Right hindlimb (tissue), 1 donor: ENCODE data around the gene ZNF594.
A peak's percentile ranks its signal among the peaks of the same experiment; 100 is the strongest.
"Not testable (repeated sequence)": the region's sequence is repeated elsewhere in the genome, so short reads cannot be mapped to it uniquely, and the experiment has no call there.

Experiments
- DNase-seq: peaks from one replicate; pipeline ENCODE4 v3.0.0-alpha.2; 2018

ZNF594 gene

DNA sequence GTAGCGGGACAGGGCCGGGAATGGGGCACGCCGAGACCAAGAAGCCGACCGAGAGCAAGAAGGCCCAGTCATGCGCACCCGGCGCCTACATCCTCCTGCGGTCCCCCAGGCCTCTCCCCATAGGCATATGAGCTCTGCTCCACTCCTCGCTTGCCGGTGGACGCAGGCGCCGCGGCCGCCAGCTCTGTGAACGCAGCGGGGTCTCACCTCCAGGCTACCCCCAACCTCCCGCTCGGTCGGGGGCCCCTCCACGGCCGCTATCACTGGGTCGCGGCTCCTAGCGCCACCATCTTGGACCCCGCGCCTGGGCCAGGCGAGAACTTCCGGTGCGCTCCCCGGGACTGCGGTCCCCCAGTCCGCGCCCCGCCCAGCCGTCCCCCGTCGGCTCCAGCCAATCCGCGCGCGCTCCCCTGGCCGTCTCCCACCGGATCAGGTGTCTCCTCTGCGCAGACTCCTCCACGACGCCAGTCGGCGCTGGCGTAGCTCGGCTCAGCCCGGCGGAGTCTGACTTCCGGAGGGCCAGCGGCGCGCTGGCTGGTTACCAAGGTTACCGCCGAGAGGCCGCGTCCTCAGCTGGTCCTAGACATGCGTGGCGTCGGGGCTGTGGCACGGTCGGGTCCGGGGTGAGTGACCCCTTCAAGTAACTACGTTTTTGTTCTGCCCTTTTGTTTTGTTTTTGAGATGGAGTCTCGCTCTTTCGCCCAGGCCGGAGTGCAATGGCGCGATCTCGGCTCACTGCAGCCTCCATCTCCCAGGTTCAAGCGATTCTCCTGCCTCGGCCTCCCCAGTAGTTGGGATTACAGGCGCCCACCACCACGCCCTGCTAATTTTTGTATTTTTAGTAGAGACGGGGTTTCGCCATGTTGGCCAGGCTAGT, at the start of gene ZNF594:
TSS of gene ZNF594 (minus strand) at position 328 of the 877 bp plus-strand sequence. CDS start 7,612 bp downstream, outside the sequence.
- DNase-seq: peak; percentile 98

DNA sequence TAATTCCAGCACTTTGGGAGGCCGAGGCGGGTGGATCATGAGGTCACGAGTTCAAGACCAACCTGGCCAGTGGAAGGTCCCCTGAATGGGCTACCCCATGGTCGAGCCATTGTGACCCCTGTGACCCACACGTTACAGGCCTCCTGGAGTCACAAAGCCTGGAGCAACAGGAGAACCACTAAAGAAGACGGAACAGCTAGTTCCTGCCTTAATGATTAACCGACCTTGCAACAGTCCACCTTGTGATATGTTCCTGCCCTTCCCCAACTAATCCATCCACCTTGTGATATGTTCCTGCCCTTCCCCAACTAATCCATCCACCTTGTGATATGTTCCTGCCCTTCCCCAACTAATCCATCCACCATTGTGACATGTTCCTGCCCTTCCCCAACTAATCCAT, 48.1 kb upstream of the ZNF594 start:
- not testable (repeated sequence) for DNase-seq

DNA sequence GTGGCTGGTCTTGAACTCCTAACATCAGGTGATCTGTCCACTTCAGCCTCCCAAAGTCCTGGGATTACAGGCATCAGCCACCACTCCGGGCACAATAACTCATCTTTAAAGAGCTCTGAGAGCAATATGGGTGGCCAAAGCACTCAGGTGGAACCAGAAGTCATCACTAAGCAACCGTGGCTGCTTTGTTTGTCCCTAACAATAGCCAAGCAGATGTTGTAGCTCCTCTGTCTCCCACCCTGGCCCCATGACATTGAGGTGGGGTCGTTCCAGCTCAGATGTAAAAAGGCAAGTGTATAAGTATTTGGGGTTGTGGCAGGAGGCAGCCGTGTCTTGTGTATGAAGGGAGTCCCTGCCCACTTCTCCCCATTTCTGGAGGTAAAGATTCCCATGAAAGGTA, 46.7 kb upstream of the ZNF594 start:
- DNase-seq: no peak

DNA sequence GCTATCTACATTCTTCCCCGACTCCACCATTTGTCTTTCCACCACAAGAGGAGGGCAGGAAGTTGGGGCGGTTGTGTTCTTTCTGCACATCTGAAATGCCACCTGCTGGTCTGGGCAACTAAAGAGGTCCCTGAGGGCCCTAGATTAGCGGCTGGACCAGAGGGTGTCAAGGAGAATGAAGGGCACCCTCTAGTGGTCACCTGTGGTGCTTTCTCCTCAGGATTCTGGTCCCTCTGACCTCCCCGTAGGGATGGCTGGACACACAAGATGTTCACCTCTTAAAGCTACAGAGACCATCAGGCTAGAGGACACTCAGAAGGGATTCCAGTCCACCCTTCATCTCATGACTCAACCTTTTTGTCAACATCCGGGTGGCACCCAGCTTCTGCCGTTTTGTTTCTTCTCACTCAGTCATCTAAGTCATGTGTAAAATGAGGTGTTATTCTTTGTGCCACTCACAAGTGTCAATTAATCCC, 45.9 kb upstream of the ZNF594 start:
- DNase-seq: no peak

DNA sequence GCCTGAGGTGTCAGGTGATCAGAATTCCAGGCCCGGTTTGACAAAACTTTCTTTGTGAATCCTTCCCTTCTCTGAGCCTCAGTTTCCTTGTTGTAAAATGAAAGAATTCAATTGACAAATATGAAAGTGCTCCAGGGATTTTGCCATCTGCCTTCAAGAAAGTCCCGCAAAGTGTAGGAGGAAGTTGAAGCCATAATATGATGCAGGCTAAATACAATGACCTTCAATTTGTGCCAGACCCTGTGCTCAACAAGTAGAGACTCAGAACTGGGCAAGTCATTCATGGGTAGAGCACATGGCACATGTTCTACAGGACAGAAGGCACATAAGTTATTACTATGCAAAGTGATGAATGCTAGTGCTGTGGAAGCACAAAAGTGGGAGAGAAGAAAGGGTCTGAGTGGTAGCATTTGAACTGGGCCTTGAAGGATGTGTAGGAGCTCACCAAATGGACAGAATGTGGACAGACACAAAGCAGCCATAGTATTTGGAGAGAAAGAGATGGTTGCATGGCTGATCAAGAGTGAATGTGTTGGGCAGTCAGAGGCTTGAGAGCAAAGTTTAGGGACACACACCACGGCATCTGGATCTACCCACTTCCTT, 45.4 kb upstream of the ZNF594 start:
- no peak for DNase-seq

DNA sequence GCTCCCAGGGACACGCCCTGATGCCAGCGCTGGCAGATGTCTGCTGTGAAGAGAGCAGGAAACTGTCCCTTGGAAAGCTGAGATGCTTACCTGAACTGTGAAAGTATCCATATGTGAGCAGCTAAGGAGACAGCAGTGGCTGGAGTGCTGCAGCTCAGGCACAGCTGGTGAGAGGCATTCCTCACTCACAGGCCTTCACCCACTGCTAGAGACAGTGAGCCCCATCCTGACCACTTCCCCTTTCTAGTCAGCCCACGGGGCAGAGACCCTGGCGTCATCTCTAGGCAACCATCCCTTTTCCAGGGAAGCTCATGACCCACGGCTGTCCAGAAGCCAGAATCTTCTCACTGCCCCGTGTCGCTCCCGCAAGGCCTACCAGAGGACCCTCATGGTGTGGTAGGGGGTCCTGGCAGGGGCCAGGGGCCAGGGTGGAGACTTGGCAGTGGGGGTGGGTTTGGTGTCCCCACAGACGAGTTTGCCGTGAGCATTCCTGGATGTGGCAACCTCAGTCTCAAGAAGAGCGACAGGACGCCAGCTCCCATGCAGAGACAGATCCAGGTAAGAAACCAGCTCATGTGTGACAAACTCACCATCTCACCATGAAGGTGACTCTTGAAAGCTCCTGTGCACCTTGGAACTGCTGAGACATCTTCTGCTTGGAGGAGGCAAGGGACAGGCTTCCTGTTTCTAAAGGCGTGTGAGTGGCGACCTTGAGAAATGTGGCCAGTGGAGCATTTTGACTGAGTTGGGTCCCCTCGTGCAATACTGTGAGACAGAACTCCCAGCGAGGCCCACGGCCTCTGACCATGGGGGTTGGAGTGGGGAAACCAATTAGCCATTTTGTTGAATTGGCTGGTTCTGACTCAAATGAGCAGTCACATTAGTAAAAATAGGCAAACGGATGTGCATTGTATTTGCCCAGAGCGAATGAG, 43.2 kb upstream of the ZNF594 start, which contains the start of gene SCIMP:
TSS of gene SCIMP (minus strand) at position 216 of the 932 bp plus-strand sequence. CDS start at position 111, 105 bp downstream.
- no peak for DNase-seq

DNA sequence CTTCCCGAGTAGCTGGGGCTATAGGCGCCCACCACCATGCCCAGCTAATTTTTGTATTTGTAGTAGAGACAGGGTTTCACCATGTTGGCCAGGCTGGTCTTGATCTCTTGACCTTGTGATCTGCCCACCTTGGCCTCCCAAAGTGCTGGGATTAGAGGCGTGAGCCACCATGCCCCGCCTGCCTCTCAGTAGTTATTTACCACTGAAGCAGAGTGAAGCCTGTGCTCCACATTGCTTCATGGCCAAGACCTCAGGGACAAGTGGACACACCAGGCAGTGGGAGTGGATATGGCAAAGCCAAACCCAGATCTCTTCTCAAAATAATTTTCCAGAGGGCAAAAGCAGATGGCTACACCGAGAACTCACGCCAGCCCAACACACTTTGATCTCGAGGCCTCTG, 41.8 kb upstream of the ZNF594 start:
- not testable (repeated sequence) for DNase-seq

DNA sequence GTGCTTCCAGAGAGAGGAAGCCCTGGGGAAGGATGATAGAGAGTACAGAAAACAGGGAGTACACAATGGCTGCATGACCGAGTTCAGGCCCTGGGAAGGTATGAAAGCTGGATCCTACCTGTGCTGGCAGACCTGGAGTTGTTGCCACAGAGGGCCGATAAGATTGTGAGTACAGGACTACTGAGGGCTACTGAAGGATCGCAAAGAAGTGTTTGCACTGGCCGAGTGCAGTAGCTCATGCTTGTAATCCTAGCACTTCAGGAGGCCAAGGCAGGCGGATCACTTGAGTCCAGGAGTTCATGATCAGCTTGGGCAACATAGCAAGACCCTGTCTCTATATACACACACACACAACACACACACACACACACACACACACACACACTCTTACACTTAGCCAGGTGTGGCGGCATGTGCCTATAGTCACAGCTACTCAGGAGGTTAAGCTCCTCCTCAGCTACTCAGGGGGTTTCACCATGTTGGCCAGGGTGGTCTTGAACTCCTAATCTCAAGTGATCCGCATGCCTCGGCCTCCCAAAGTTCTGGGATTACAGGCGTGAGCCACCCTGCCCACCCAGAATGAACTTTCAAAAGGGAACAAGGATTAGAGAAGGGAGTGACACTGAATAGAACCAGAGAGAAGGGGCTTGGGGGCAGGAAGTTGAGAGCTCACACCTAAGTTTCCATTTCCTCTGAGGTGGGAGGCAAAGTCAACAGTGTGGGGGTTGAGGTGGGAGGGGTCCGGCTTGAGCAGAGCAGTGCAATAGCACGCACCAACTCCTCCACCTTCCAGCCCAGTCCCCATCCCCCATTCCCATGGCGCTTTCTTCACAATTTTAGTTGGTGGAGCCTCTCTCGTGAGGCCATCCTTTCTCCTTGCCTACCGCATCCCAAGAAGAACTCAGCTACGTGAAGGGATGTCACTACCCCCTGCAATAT, 35.5 kb upstream of the ZNF594 start:
- DNase-seq: no peak

DNA sequence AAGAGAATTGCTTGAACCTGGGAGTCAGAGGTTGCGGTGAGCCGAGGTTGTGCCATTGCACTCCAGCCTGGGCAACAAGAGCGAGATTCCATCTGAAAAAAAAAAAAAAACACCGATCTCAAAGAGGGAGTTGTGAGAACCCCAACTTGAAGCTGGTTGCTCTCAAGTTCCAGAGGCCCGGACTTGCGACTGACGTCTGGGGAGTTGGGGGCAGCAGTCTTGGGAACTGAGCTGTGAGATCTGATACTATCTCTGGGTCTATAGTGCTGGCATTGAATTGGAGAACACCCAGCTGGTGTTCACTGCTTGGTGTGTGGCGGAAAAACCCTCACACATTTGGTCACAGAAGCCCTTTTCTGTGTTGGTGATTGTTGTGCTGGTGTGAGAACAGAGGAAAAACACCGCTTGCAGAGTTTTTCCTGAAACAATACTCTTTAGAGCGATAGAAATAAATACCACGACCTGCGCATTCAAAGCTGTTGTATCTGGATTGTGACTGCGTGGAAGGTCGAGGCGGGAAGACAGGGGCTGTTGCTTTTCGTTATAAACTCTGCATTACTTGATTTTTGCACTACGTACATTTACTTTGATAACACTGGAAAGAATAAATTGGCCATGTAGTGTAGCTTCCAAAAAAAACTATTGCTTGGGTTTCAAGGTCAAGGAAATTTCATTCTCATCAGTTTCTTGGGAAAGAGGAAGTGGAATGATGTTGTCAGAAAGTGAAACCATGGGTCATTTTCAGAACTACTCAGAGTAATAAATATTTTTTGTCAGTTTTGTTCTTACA, 34.2 kb upstream of the ZNF594 start:
- no peak for DNase-seq

DNA sequence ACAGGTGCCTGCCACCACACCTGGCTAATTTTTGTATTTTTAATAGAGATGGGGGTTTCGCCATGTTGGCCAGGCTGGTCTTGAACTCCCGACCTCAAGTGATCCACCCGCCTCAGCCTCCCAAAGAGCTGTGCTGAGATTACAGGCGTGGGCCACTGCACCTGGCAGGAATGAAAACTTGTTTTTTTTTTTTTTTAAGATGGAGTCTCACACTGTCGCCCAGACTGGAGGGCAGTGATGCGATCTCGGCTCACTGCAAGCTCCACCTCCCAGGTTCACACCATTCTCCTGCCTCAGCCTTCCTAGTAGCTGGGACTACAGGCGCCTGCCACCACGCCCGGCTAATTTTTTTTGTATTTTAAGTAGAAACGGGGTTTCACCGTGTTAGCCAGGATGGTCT, 30.2 kb upstream of the ZNF594 start:
- DNase-seq: not testable (repeated sequence)

DNA sequence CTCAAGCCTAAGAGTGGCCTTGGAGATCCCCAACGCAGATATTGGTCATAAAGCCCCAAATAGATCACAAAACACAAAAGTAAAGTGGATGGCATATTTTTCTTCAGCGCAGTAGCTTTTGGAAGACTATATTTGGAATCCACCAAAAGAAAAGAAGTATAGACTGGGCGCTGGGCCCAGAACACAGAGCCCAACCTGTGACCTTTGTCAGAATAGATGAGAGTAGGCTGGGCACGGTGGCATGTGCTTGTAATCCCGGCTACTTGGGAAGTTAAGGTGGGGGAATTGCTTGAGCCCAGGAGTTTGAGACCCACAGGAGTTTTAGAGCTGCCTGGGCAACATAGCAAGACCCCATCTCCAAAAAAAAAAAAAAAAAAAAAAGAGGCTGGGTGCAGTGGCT, 28.4 kb upstream of the ZNF594 start:
- no peak for DNase-seq

DNA sequence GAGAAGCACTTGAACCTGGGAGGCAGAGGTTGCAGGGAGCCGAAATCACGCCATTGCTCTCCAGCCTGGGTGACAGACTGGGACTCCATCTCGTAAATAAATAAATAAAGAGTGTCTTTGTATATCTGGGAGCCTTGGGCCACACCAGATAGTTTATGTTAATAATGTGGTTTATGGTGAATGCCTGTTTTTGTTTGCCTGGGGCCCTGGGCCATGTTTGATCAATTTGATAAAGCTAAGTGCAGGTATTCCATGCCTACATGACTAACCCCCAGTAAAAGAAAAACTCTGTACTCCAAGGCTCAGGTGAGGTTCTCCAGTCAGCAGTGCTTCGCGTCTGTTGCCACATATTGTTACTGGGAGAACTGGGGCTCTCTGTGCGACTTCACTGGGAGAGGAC, 27.9 kb upstream of the ZNF594 start:
- DNase-seq: no peak

DNA sequence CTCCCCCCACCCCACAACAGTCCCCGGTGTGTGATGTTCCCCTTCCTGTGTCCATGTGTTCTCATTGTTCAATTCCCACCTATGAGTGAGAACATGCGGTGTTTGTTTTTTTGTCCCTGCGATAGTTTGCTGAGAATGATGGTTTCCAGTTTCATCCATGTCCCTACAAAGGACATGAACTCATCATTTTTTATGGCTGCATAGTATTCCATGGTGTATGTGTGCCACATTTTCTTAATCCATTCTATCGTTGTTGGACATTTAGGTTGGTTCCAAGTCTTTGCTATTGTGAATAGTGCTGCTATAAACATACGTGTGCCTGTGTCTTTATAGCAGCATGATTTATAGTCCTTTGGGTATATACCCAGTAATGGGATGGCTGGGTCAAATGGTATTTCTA, 25.9 kb upstream of the ZNF594 start:
- not testable (repeated sequence) for DNase-seq

DNA sequence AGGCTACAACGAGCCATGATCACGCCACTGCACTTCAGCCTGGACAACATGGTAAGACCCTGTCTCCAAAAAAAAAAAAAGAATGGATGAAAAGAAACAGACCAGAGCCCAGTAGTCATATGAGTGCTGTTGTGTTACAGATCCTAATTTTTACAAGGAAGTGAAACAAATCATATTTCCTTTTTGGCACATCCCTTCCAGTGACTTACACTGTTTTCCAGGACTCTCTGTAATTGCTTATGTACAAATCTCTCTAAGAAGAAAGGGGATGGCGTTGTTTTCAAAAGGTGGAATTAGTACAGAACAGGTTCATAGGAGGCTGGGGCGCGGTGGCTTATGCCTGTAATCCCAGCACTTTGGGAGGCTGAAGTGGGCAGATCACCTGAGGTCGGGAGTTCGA, 19.8 kb upstream of the ZNF594 start:
- DNase-seq: no peak

DNA sequence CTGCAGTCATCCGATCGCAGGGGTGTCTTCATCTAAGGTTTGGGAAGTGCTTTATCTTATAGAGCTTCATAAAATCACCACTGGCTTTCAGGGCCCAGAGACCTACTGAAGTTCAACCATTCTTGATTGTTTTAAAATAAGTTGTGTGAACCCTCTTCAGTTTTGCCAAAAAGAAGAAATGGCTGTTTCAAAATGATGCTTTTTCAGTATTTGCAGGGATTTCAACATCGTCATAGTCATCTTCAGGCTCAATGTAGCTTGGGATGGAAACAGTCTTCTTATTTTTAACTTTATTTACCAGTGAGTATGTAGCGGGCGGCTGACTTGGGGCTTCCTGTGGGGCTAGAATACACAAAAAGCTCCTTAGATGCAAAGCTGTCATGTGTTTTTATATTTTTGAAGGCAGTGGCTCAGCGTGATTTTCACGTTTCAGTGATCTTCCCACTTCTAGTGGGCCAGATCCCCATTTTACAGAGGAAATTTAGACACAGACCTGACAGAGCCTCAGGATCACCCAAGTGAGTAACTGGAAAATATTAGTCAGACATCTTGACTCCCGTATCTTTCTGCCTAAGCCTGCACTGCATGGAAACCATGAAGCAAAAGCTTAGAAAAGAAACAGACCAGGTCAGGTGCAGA, 19.1 kb upstream of the ZNF594 start:
- DNase-seq: no peak

DNA sequence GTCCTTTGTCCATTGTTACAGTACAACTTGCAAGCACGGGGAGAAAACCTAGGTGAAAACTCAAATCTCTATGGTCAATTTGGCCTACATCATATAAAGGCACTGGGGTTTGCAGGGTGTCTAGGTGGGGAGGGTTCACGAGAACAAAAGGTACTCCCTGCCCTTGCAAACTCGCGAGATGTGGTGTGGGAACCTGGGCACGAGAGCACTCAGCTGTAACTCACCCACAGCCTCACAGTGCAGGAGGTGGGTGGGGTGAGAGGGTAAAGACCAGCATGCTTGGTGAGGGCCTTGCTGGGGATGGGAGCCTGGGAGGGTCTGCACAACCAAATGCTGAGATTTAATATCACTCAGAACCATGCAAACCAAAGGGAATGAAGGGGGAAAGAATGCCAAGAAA, 18.4 kb upstream of the ZNF594 start:
- DNase-seq: no peak

DNA sequence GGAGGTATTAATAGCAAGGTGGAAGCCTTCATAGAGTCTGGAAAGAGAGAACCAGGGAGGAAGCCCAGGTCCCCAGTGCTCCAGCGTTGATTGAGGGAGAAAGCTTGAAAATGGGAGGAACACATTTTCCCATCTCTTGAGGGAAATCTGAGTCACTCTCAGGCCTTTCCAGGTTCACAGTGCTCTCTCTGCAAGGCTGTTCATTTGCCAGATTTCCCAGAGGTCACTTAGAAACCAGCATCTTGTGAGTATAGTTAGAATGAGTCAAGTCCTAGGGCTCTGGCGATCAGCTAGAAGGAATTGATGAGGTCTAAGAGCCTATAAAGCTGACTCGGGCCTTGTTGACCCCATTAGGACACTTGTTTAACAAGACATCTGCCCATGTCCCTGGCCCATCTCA, 17.7 kb upstream of the ZNF594 start:
- DNase-seq: no peak

DNA sequence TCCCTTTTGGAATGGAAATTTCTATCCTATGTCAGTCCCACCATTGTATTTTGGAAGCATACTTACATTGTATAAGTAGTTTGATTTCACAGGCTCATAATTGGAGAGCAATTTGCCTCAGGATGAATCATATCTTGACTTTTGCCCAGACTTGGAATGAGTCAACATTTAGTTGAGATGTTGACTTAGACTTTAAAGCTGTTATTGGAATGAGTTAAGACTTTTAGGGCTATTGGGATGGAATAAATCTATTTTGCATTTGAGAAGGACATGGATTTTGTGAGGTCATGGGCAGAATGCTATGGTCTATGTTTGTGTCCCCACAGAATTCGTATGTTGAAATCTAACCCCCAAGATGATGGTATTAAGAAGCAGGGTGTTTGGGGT, 12.2 kb upstream of the ZNF594 start:
- no peak for DNase-seq

DNA sequence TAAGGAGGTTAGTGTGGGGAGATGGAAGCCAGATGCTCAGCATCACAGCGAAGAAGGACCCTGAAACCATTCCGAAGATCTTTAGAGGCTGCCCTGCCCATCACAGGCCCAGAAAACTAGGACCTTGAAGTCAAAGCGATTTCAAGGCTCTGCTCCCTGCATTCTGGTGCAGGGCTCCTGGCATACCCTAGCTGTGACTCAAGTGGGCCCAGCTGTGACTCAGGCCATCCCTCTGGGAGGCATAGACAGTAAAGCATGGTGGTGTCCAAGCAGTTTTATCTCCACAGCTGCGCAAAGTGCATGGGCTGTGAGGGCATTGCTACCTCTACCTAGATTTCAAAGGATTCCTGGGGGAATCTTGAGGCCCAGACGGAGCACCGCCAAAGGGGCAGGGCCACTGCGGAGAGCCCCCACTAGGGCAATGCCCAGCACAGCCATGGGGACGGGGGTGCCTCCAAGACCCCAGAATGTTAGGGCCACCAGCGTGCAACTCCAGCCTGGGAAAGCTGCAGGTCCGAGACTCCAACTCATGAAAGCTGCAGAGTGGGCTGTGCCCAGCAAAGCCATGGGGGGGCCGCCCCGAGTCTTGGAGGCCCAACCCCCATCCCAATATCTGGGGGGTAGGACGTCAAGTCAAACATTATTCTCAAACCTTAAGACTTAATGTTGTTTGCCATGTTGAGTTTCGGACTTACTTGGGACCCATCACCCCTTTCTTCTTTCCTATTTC, 11.7 kb upstream of the ZNF594 start:
- DNase-seq: no peak

DNA sequence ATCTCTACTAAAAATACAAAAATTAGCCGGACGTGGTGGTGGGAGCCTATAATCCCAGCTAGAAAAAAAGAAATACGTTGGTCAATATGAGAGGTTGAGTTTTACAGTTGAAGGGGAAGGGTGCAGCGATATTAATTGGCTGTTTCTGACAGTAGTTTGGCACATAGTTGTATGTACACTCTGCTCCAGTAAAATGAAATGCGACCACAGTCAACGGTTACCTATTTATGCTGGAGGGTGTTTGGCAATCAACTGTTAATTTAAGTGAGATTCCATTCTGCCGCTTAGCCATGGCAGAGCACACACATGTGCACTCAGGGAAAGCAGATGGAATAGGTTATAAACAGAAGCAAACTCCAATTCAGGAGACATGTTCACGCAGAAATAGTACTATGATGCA, 9.3 kb upstream of the ZNF594 start:
- DNase-seq: no peak
